Panc1 (cell line): ENCODE results near the gene OXCT2. TPM values are rescaled to one million over a fixed set of nuclear protein-coding genes. Genes with fewer than 3 reads are reported as not detected.

Experiments
- ATAC-seq: fragments of 200-7000 bp; cut with Tn5 transposase; 2 replicates; pipeline ENCODE4 v1.9.1; 2020; ENCODE audit warnings: mild to moderate bottlenecking, moderate library complexity
- BruUV-seq: library from RNA; stranded (reverse); fragments of 400-500 nt; replicated peaks from 2 replicates; lab custom pipeline; 2021; lab: Mats Ljungman, UMichigan
- CTCF ChIA-PET: fragments of 300-600 bp; sonication (Branson Sonifier 250); formaldehyde crosslinking; loops from one replicate; lab custom pipeline; 2022; ENCODE audit warnings: antibody characterized with exemption; lab: Charles Lee
- POLR2A ChIA-PET: fragments of 300-600 bp; sonication (Branson Sonifier 250); formaldehyde crosslinking; loops from one replicate; lab custom pipeline; 2022; ENCODE audit warnings: antibody characterized with exemption; lab: Charles Lee
- DNase-seq: peaks from one replicate; pipeline ENCODE4 v3.0.0-alpha.2; 2010; ENCODE audit warnings: low read depth, low spot score
- H3K27ac ChIP-seq: 2 replicates; pipeline ENCODE4 v1.5.1; 2011; ENCODE audit warnings: mild to moderate bottlenecking, low read length, inconsistent platforms
- H3K27me3 ChIP-seq: fragments of 200-500 bp; sonication (Bioruptor generic); 2 replicates; pipeline ENCODE4 v1.6.0; 2014; ENCODE audit warnings: low read length, inconsistent platforms; ENCODE audit not compliant: control insufficient read depth, insufficient read depth
- H3K36me3 ChIP-seq: fragments of 200-500 bp; sonication (Bioruptor generic); 2 replicates; pipeline ENCODE4 v1.5.1; 2014; ENCODE audit warnings: inconsistent platforms, mild to moderate bottlenecking, low read length, moderate library complexity; ENCODE audit not compliant: control insufficient read depth, insufficient read depth
- H3K4me1 ChIP-seq: 2 replicates; pipeline ENCODE4 v1.5.1; 2011; ENCODE audit warnings: inconsistent platforms, mild to moderate bottlenecking, low read length, moderate library complexity; ENCODE audit not compliant: control insufficient read depth, insufficient read depth
- H3K4me3 ChIP-seq, 2 experiments: 2 replicates each; pipeline ENCODE4 v1.5.1; 2011 to 2012; ENCODE audit warnings: low read depth in 2 of 2, low read length in 2 of 2, mild to moderate bottlenecking in 2 of 2, inconsistent platforms in 1 of 2, moderate library complexity in 1 of 2
- H3K9me3 ChIP-seq: fragments of 200-500 bp; sonication (Bioruptor generic); 2 replicates; pipeline ENCODE4 v1.5.1; 2014; ENCODE audit warnings: low read depth, mild to moderate bottlenecking, inconsistent platforms, low read length, moderate library complexity; ENCODE audit not compliant: control insufficient read depth, insufficient read depth
- POLR2AphosphoS5 ChIP-seq: IDR thresholded peaks from 2 replicates; pipeline ENCODE4 v1.6.1; 2012; ENCODE audit warnings: mild to moderate bottlenecking, low read depth, low read length, moderate library complexity
- SIN3A ChIP-seq: IDR thresholded peaks from 2 replicates; pipeline ENCODE4 v1.6.1; 2012; ENCODE audit warnings: low read depth, mild to moderate bottlenecking, low read length, moderate library complexity, borderline replicate concordance; ENCODE audit not compliant: insufficient read depth
- TCF7L2 ChIP-seq: IDR thresholded peaks from 2 replicates; pipeline ENCODE4 v1.6.1; 2011; ENCODE audit warnings: mild to moderate bottlenecking, low read depth, low read length, inconsistent platforms
- in situ Hi-C: cut with HindIII; loops from 2 replicates; pipeline ENCODE4 v1.10.0; 2016; ENCODE audit warnings: low sequenced_read_pairs, low pct_unique_long_range_greater_than_20kb
- intact Hi-C: fragments of 100-400 bp; cut with micrococcal nuclease; formaldehyde crosslinking; loops from one replicate; pipeline ENCODE4 v1.10.0; 2022; ENCODE audit not compliant: unreplicated experiment
- total RNA-seq: library from RNA; stranded (reverse); gene quantifications from one replicate; pipeline ENCODE4 v1.2.1, GENCODE V29; 2021; ENCODE audit not compliant: unreplicated experiment
- TF ChIP-seq, protein P1 (sequence below), 2 experiments: IDR thresholded peaks; 2 replicates each; pipeline ENCODE4 v1.6.1; 2011 to 2012; ENCODE audit warnings: low read depth in 2 of 2, control low read depth in 1 of 2, low read length in 1 of 2, mild to moderate bottlenecking in 1 of 2, moderate library complexity in 1 of 2; ENCODE audit not compliant: insufficient read depth in 1 of 2
- TF ChIP-seq, protein P2 (sequence below): fragments of 450-650 bp; IDR thresholded peaks from 2 replicates; pipeline ENCODE4 v1.5.1; 2017; ENCODE audit warnings: mild to moderate bottlenecking

OXCT2 gene
- total RNA-seq, 1 experiment from 2014 or later = 1.9 TPM

DNA sequence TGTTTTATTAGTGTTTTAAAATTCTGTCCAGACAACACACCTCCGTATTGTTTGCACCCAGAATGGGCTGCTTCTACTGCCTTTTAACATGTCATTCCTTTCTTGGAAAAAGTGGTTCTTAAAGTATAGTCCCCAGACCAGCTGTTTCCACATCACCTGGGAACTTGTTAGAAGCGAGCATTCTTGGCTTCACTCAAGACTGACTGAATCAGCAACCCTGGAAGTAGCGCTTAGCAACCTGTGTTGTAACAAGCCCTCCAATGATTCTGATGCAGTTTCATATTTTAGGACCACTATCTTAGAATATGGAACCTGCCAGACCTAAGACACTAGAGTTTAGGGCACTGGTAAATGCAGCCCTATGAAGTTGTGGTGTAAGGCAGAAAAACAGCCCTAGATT lies 38.4 kb downstream of the OXCT2 start:
- Histone ChIP-seq H3K27ac (no peak overlapping the region), H3K4me1 (no peaks in the 10 kb centered on the region), H3K27me3 (peaks cover 2% of the 10 kb centered on the region; the same call in 1 of the 2 replicates), H3K9me3 (no peaks in the 10 kb centered on the region), H3K4me3 (no peak overlapping the region), H3K36me3 (no peaks in the 10 kb centered on the region)
- DNase-seq (no peak), ATAC-seq (peak; percentile 33)
- ChIA-PET CTCF (no interaction called here), POLR2A (no interaction called here)
- BruUV-seq = no TSS peak
- intact Hi-C loops (no loop called here), in situ Hi-C loops (no loop called here)
- TF ChIP-seq, protein P1, sequence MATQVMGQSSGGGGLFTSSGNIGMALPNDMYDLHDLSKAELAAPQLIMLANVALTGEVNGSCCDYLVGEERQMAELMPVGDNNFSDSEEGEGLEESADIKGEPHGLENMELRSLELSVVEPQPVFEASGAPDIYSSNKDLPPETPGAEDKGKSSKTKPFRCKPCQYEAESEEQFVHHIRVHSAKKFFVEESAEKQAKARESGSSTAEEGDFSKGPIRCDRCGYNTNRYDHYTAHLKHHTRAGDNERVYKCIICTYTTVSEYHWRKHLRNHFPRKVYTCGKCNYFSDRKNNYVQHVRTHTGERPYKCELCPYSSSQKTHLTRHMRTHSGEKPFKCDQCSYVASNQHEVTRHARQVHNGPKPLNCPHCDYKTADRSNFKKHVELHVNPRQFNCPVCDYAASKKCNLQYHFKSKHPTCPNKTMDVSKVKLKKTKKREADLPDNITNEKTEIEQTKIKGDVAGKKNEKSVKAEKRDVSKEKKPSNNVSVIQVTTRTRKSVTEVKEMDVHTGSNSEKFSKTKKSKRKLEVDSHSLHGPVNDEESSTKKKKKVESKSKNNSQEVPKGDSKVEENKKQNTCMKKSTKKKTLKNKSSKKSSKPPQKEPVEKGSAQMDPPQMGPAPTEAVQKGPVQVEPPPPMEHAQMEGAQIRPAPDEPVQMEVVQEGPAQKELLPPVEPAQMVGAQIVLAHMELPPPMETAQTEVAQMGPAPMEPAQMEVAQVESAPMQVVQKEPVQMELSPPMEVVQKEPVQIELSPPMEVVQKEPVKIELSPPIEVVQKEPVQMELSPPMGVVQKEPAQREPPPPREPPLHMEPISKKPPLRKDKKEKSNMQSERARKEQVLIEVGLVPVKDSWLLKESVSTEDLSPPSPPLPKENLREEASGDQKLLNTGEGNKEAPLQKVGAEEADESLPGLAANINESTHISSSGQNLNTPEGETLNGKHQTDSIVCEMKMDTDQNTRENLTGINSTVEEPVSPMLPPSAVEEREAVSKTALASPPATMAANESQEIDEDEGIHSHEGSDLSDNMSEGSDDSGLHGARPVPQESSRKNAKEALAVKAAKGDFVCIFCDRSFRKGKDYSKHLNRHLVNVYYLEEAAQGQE (IDR thresholded peaks at IDR 0.05; ENCODE audit: insufficient read depth in 1 of 2, low read depth in 2 of 2, low read length in 1 of 2) = no peak
- TF ChIP-seq POLR2AphosphoS5 (no peak), SIN3A (no peak), TCF7L2 (no peak)
- TF ChIP-seq, protein P2, sequence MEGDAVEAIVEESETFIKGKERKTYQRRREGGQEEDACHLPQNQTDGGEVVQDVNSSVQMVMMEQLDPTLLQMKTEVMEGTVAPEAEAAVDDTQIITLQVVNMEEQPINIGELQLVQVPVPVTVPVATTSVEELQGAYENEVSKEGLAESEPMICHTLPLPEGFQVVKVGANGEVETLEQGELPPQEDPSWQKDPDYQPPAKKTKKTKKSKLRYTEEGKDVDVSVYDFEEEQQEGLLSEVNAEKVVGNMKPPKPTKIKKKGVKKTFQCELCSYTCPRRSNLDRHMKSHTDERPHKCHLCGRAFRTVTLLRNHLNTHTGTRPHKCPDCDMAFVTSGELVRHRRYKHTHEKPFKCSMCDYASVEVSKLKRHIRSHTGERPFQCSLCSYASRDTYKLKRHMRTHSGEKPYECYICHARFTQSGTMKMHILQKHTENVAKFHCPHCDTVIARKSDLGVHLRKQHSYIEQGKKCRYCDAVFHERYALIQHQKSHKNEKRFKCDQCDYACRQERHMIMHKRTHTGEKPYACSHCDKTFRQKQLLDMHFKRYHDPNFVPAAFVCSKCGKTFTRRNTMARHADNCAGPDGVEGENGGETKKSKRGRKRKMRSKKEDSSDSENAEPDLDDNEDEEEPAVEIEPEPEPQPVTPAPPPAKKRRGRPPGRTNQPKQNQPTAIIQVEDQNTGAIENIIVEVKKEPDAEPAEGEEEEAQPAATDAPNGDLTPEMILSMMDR = no peak

DNA sequence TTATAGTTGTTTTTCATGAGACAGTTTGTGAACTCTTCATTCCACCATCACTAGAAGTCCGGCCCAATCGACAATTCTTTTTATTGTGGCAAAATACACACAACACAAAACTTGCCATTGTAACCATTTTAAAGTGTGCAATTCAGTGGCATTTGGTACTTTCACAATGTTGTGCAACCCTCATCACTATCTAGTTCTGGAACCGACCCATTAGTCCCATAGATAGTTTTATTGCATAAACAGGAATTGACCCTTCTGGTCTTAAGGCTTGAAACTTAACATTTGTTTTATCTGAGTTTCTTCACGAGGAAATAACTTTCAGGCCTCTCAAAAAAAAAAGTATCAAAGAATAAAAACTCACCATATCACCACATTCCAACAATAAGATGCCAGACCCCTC lies 41.3 kb downstream of the OXCT2 start:
- Histone ChIP-seq H3K36me3 (no peaks in the 10 kb centered on the region), H3K4me1 (no peaks in the 10 kb centered on the region), H3K4me3 (no peak overlapping the region), H3K27me3 (peaks cover 8% of the 10 kb centered on the region), H3K9me3 (no peaks in the 10 kb centered on the region), H3K27ac (no peak overlapping the region)
- ChIA-PET POLR2A (no interaction called here), CTCF (no interaction called here)
- no TSS peak for BruUV-seq
- TF ChIP-seq, protein P1 (IDR thresholded peaks at IDR 0.05; ENCODE audit: insufficient read depth in 1 of 2, low read depth in 2 of 2, low read length in 1 of 2) = no peak
- intact Hi-C loops = no loop called here
- ATAC-seq (no peak), DNase-seq (no peak)
- in situ Hi-C loops = no loop called here
